ENCODE data around the gene KRT26. TPM values are rescaled to one million over a fixed set of nuclear protein-coding genes. Genes with fewer than 3 reads are reported as not detected.

The KRT26 gene
- total and polyA plus RNA-seq, 2 donors (not counting 1 experiment from before 2014, with no cell fraction given) = not detected

GRCh38 chr17:40765657-40766056 lies 6.3 kb downstream of the KRT26 start:
- H3K27me3 ChIP-seq (ENCODE audit: control insufficient read depth, insufficient read depth, low read length) = peaks cover 3% of the 10 kb centered on the region
- no peak overlapping the region for H3K27ac ChIP-seq (ENCODE audit: insufficient read depth, low read length)
- H3K9ac ChIP-seq (ENCODE audit: insufficient read depth, low read length) = no peak overlapping the region
- H3K4me3 ChIP-seq (replicated peaks in 1 of 4; ENCODE audit: control extremely low read depth in 1 of 4, insufficient read depth in 1 of 4, low read depth in 3 of 4, low read length in 4 of 4) = no peak overlapping the region
- H3K36me3 ChIP-seq (ENCODE audit: control insufficient read depth, insufficient read depth, low read length) = no peaks in the 10 kb centered on the region
- TF ChIP-seq CTCF (conservative IDR thresholded peaks at IDR 0.05 in 1 of 2, IDR thresholded peaks at IDR 0.05 in 1 of 2; ENCODE audit: low read depth in 1 of 2, low read length in 2 of 2) (no peak), EZH2 (IDR thresholded peaks at IDR 0.05; ENCODE audit: low read length, missing control alignments) (no peak)
- no peaks in the 10 kb centered on the region for H3K9me3 ChIP-seq (ENCODE audit: control insufficient read depth, insufficient read depth, low read depth, low read length)
- DNase-seq (ENCODE audit: low read depth in 2 of 2) = no peak
- H3K4me1 ChIP-seq (ENCODE audit: control insufficient read depth, extremely low read depth, insufficient read depth, low read length) = no peaks in the 10 kb centered on the region
- H4K20me1 ChIP-seq (ENCODE audit: control insufficient read depth, extremely low read depth, insufficient read depth, low read length) = no peaks in the 10 kb centered on the region
- H3K4me2 ChIP-seq (ENCODE audit: extremely low read depth, insufficient read depth, low read length) = no peak overlapping the region
- no peak overlapping the region for H2AFZ ChIP-seq (ENCODE audit: low read length)
- no peaks in the 10 kb centered on the region for H3K79me2 ChIP-seq (ENCODE audit: control insufficient read depth, insufficient read depth, low read length)

DNA sequence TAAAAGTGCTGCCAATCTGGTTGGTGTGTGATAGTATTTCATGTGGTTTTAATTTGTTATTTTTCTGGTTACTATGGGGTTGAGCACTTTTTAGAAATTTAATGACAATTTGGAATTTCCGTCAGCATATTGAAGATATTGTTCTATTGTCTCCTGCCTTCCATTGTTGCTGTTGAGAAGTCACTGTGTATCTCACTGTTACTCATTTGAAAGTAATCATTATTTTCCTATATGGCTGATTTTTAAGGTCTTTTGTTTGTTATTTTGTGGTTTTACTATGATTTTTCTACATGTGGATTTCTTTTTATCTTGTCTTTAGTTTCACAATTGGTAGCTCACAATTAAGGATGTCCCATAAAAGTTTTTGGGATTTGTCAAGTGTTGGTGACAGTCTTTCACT lies 8.2 kb downstream of the KRT26 start:
- H4K20me1 ChIP-seq (ENCODE audit: control insufficient read depth, extremely low read depth, insufficient read depth, low read length) = no peaks in the 10 kb centered on the region
- H3K4me1 ChIP-seq (ENCODE audit: control insufficient read depth, extremely low read depth, insufficient read depth, low read length) = no peaks in the 10 kb centered on the region
- H3K4me2 ChIP-seq (ENCODE audit: extremely low read depth, insufficient read depth, low read length) = no peak overlapping the region
- no peaks in the 10 kb centered on the region for H3K9me3 ChIP-seq (ENCODE audit: control insufficient read depth, insufficient read depth, low read depth, low read length)
- peaks cover 3% of the 10 kb centered on the region for H3K27me3 ChIP-seq (ENCODE audit: control insufficient read depth, insufficient read depth, low read length)
- no peak for DNase-seq (ENCODE audit: low read depth in 2 of 2)
- H3K9ac ChIP-seq (ENCODE audit: insufficient read depth, low read length) = no peak overlapping the region
- no peaks in the 10 kb centered on the region for H3K79me2 ChIP-seq (ENCODE audit: control insufficient read depth, insufficient read depth, low read length)
- no peak overlapping the region for H3K27ac ChIP-seq (ENCODE audit: insufficient read depth, low read length)
- TF ChIP-seq EZH2 (IDR thresholded peaks at IDR 0.05; ENCODE audit: low read length, missing control alignments) = no peak
- TF ChIP-seq CTCF (conservative IDR thresholded peaks at IDR 0.05 in 1 of 2, IDR thresholded peaks at IDR 0.05 in 1 of 2; ENCODE audit: low read depth in 1 of 2, low read length in 2 of 2) = no peak
- H3K4me3 ChIP-seq (replicated peaks in 1 of 4; ENCODE audit: control extremely low read depth in 1 of 4, insufficient read depth in 1 of 4, low read depth in 3 of 4, low read length in 4 of 4) = no peak overlapping the region
- H3K36me3 ChIP-seq (ENCODE audit: control insufficient read depth, insufficient read depth, low read length) = no peaks in the 10 kb centered on the region
- H2AFZ ChIP-seq (ENCODE audit: low read length) = no peak overlapping the region

- Histone ChIP-seq H3K4me3 (replicated peaks in 1 of 4; ENCODE audit: control extremely low read depth in 1 of 4, insufficient read depth in 1 of 4, low read depth in 3 of 4, low read length in 4 of 4) (no peak overlapping the region), H3K27me3 (ENCODE audit: control insufficient read depth, insufficient read depth, low read length) (peaks cover 2% of the 10 kb centered on the region), H3K4me1 (ENCODE audit: control insufficient read depth, extremely low read depth, insufficient read depth, low read length) (no peaks in the 10 kb centered on the region), H3K9me3 (ENCODE audit: control insufficient read depth, insufficient read depth, low read depth, low read length) (no peaks in the 10 kb centered on the region), H3K36me3 (ENCODE audit: control insufficient read depth, insufficient read depth, low read length) (no peaks in the 10 kb centered on the region), H2AFZ (ENCODE audit: low read length) (no peak overlapping the region), H3K27ac (ENCODE audit: insufficient read depth, low read length) (no peak overlapping the region), H4K20me1 (ENCODE audit: control insufficient read depth, extremely low read depth, insufficient read depth, low read length) (no peaks in the 10 kb centered on the region), H3K79me2 (ENCODE audit: control insufficient read depth, insufficient read depth, low read length) (no peaks in the 10 kb centered on the region), H3K4me2 (ENCODE audit: extremely low read depth, insufficient read depth, low read length) (no peak overlapping the region), H3K9ac (ENCODE audit: insufficient read depth, low read length) (no peak overlapping the region)
- TF ChIP-seq EZH2 (IDR thresholded peaks at IDR 0.05; ENCODE audit: low read length, missing control alignments) = no peak
- TF ChIP-seq CTCF (conservative IDR thresholded peaks at IDR 0.05 in 1 of 2, IDR thresholded peaks at IDR 0.05 in 1 of 2; ENCODE audit: low read depth in 1 of 2, low read length in 2 of 2) = no peak
- DNase-seq (ENCODE audit: low read depth in 2 of 2) = no peak
Measured at GRCh38 chr17:40760105-40761016, 11.6 kb downstream of the KRT26 start.

Measured in fibroblast of lung (primary cell).